ENCODE results near the gene PCDHA3.
"Not testable (repeated sequence)": the region's sequence is repeated elsewhere in the genome, so short reads cannot be mapped to it uniquely, and the experiment has no call there.

The PCDHA3 gene

DNA sequence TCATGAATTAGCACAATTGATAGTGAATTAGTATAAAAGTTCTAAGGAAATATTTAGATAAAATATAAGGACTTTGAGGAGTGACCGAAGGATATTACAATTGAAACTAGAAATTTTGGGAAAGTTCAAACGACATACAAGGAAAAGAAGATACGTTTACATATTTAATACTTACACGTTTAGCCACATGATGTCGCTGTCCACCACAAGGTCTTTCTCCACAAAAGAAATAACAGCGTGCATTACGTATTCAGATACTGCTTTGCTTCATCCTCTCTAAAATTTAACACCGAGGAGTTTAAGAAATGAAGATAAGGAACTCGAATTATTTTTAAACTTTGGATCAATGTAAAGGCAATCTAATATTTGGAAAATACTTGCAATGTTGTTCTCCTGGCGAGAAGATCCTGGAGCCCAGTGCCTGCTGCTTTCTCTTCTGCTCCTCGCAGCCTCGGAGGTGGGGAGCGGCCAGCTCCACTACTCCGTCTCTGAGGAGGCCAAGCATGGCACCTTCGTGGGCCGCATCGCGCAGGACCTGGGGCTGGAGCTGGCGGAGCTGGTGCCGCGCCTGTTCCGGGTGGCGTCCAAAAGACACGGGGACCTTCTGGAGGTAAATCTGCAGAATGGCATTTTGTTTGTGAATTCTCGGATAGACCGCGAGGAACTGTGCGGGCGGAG lies at the start of gene PCDHA3:
Gene PCDHA3, plus strand, starts transcription at position 242 of the 678 bp plus-strand sequence.
- no peak for DNase-seq (ENCODE audit: low read depth in 2 of 2)

DNA sequence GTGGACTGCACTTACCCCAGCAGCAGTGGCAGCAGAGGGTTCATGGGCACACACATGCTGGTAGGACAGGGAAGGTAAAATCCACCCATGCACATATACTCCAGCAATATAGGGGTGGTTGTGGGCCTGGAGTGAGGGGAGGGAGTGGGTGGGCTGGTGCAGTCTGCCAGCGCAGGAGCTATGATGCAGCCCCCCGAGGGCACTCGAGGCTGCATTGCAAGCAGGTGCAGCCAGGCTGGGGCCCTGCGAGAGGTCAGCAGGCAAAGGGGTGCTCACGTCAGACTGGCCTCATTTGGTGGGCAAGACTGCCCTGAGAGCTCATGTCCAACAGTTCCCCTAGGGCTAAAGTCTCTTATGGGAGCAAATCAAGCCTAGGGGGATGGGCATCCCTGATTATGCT lies 47.3 kb upstream of the PCDHA3 start:
- no peak for DNase-seq (ENCODE audit: low read depth in 2 of 2)

DNA sequence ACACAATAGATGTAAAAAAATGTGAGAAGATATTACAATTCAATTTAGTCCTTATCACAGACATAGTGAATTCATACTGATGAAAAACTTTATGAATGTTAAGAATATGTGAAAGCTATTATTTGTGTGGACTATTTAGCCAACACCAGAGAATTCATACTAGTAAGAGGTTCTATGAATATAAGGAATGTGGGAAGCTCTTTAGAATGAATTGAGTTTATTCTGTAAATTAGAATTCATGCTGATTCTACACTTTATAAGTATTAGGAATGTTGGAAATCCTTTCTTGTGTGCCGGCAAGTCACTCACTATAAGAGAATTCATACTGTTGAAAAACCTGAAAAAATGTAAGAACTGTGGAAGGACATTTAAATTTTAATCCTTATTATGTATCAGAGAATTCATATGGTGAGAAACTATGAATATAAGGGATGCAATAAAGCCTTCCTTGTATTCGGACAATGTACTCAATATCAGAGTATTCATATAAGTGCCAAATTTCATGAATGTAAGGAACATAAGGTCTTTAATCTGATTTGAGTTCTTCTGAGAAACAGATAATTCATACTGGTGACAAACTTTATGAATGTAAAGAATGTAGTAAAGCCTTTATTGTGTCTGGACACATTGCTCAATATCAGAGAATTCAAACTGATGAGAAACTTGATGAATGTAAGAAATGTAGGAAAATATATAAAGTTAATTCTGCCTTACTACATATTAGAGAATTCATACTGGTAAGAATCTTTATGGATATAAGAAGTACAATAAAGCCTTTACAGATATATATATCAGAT lies 36.5 kb upstream of the PCDHA3 start:
- no peak for DNase-seq (ENCODE audit: low read depth in 2 of 2)

DNA sequence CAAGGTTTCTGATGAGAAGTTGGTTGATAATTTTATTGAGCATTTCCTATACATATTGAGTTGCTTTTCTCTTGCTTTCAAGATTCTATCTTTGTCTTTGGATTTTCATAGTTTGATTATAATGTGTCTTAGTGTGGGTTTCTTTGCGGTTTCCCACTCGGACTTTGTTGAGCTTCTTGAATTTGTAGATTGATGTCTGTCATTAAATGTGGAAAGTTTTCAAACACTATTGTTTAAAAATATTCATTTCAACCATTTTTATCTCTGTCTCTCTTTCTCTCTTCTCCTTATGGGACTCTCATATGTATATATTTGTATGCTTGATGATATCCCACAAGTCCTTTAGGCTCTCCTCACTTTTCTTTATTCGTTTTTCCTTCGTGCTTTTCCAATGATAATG lies 33.4 kb upstream of the PCDHA3 start:
- DNase-seq (ENCODE audit: low read depth in 2 of 2), result no peak

DNA sequence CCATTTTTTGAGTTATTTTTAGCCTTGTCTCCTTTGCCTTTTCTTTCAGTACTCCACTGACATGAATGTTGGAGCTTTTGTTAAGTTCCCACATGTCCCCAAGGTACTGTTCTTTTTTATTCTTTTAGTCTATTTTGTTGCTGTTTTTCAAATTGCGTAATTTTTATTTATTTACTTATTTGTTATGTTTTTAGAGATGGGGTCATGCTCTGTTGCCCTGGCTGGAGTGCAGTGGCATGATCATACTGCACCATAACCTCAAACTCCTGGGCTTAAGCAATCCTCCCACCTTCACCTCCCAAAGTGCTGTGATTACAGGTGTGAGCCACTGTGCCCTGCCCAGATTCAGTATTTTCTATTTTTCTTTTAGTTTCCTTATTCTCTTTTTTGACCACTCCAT lies 20.3 kb upstream of the PCDHA3 start:
- DNase-seq (ENCODE audit: low read depth in 2 of 2), result no peak

DNA sequence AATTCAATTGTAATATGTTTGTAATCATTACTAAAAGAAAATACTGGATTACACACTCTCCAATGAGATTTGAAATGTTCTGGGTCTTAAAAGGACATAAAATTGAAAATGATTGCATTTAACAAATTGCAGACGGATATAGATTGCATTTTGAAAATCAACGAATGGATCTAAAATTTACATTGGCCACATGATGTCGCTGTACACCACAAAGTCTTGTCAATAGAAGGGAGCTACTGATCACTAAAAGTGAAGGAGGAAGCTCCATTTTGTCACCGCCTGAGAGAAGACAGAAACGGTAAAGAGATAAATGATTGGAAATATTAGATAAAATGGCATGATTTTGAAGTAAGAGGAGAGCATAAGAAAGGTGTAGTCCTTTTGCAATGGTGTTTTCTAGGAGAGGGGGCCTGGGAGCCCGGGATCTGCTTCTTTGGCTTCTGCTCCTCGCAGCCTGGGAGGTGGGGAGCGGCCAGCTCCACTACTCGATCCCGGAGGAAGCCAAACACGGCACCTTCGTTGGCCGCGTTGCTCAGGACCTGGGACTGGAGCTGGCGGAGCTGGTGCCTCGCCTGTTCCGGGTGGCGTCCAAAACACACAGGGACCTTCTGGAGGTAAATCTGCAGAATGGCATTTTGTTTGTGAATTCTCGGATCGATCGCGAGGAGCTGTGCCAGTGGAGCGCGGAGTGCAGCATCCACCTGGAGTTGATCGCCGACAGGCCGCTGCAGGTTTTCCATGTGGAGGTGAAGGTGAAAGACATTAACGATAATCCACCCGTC lies 14.8 kb upstream of the PCDHA3 start, which contains the start of gene PCDHA1:
Gene PCDHA1, plus strand, starts transcription at position 236 of the 782 bp plus-strand sequence.
- DNase-seq (ENCODE audit: low read depth in 2 of 2), result no peak

DNA sequence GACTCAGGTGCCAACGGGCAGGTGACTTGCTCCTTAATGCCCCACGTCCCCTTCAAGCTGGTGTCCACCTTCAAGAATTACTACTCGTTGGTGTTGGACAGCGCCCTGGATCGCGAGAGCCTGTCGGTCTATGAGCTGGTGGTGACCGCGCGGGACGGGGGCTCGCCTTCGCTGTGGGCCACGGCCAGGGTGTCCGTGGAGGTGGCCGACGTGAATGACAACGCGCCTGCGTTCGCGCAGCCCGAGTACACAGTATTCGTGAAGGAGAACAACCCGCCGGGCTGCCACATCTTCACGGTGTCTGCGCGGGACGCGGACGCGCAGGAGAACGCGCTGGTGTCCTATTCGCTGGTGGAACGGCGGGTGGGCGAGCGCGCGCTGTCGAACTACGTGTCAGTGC lies 13.4 kb upstream of the PCDHA3 start:
- not testable (repeated sequence) for DNase-seq (ENCODE audit: low read depth in 2 of 2)

DNA sequence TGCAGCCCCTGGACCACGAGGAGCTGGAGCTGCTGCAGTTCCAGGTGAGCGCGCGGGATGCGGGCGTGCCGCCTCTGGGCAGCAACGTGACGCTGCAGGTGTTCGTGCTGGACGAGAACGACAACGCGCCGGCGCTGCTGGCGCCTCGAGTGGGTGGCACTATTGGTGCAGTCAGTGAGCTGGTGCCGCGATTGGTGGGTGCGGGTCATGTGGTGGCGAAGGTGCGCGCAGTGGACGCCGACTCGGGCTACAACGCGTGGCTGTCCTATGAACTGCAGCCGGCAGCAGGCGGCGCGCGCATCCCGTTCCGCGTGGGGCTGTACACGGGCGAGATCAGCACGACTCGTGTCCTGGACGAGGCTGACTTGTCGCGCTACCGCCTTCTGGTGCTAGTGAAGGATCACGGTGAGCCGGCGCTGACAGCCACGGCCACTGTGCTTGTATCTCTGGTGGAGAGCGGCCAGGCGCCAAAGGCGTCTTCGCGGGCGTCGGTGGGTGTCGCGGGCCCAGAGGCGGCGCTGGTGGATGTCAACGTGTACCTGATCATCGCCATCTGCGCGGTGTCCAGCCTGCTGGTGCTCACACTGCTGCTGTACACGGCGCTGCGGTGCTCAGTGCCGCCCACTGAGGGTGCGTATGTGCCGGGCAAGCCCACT lies 12.9 kb upstream of the PCDHA3 start:
- DNase-seq (ENCODE audit: low read depth in 2 of 2), result not testable (repeated sequence)

DNA sequence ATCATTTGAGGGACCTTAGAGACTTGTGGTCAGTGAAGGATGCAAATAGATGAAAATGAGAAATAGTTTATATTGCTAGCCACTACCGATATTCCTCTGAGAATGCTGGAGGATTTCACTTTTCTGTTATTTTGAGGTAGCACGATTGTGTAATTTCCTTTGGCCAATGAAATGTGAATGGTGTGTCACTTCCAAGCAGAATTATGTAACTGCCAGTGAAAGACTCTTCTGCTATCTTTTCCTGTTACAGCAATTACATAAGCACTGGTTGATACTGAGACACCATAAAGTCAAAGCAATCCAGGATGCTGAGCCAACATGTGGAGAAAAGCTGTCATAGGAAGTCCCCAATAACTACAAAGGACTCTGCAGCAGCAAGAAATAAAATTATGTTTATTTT lies 9.8 kb upstream of the PCDHA3 start:
- no peak for DNase-seq (ENCODE audit: low read depth in 2 of 2)

DNA sequence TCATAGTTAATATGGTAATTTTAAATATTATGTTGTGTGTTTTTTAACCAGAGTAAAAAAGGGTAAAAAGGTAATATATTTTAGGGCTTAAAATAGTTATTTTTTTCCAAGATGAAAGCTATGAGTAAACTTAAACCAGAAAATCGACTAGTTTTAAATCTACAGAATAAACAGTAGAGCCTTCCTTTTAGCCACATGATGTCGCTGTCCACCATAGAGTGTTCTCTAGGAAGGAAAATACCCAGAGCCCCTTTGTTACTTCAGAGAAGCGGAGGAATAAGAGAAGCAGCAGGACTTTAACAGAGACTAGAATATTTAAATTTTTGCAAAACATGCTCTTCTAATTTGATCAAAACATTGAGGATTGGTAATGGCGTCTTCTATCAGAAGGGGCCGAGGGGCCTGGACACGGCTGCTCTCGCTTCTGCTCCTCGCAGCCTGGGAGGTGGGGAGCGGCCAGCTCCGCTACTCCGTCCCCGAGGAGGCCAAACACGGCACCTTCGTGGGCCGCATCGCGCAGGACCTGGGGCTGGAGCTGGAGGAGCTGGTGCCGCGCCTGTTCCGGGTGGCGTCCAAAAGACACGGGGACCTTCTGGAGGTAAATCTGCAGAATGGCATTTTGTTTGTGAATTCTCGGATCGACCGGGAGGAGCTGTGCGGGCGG lies 6.1 kb upstream of the PCDHA3 start, which contains the start of gene PCDHA2:
Gene PCDHA2, plus strand, starts transcription at position 258 of the 664 bp plus-strand sequence.
- no peak for DNase-seq (ENCODE audit: low read depth in 2 of 2)

DNA sequence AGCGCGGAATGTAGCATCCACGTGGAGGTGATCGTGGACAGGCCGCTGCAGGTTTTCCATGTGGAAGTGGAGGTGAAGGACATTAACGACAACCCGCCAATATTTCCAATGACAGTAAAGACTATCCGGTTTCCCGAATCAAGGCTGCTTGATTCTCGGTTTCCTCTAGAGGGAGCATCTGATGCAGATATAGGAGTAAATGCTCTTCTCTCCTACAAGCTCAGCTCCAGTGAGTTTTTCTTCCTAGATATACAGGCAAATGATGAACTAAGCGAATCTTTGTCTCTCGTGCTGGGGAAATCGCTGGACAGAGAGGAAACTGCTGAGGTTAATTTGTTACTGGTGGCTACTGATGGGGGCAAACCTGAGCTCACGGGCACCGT lies 5.6 kb upstream of the PCDHA3 start:
- no peak for DNase-seq (ENCODE audit: low read depth in 2 of 2)

DNA sequence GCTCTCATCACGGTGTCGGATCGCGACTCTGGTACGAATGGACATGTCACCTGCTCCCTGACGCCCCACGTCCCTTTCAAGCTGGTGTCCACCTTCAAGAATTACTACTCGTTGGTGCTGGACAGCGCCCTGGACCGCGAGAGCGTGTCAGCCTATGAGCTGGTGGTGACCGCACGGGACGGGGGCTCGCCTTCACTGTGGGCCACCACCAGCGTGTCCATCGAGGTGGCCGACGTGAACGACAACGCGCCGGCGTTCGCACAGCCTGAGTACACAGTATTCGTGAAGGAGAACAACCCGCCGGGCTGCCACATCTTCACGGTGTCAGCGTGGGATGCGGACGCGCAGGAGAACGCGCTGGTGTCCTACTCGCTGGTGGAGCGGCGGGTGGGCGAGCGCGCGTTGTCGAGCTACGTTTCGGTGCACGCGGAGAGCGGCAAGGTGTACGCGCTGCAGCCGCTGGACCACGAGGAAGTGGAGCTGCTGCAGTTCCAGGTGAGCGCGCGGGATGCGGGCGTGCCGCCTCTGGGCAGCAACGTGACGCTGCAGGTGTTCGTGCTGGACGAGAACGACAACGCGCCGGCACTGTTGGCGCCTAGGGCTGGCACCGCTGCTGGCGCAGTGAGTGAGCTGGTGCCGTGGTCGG lies 4.7 kb upstream of the PCDHA3 start:
- not testable (repeated sequence) for DNase-seq (ENCODE audit: low read depth in 2 of 2)

DNA sequence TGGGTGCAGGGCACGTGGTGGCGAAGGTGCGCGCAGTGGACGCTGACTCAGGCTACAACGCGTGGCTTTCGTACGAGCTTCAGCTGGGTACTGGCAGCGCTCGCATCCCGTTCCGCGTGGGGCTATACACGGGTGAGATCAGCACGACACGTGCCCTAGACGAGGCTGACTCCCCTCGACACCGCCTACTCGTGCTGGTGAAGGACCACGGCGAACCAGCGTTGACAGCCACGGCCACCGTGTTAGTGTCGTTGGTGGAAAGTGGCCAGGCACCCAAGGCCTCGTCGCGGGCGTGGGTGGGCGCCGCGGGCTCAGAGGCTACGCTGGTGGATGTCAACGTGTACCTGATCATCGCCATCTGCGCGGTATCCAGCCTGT lies 4.2 kb upstream of the PCDHA3 start:
- DNase-seq (ENCODE audit: low read depth in 2 of 2), result no peak

DNA sequence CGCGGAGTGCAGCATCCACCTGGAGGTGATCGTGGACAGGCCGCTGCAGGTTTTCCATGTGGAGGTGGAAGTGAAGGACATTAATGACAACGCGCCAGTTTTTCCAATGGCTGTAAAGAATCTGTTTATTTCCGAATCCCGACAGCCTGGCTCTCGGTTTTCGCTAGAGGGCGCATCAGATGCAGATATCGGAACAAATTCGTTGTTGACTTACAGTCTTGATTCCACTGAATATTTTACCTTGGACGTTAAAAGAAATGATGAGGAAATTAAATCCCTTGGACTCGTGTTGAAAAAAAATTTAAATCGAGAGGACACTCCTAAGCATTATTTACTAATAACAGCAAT lies 611 bp downstream of the PCDHA3 start:
- no peak for DNase-seq (ENCODE audit: low read depth in 2 of 2)

DNA sequence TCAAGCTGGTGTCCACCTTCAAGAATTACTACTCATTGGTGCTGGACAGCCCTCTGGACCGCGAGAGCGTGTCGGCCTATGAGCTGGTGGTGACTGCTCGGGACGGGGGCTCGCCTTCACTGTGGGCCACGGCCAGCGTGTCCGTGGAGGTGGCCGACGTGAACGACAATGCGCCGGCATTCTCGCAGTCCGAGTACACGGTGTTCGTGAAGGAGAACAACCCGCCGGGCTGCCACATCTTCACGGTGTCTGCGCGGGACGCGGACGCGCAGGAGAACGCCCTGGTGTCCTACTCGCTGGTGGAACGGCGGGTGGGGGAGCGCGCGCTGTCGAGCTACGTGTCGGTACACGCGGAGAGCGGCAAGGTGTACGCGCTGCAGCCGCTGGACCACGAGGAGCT lies 1.5 kb downstream of the PCDHA3 start:
- DNase-seq (ENCODE audit: low read depth in 2 of 2), result not testable (repeated sequence)

DNA sequence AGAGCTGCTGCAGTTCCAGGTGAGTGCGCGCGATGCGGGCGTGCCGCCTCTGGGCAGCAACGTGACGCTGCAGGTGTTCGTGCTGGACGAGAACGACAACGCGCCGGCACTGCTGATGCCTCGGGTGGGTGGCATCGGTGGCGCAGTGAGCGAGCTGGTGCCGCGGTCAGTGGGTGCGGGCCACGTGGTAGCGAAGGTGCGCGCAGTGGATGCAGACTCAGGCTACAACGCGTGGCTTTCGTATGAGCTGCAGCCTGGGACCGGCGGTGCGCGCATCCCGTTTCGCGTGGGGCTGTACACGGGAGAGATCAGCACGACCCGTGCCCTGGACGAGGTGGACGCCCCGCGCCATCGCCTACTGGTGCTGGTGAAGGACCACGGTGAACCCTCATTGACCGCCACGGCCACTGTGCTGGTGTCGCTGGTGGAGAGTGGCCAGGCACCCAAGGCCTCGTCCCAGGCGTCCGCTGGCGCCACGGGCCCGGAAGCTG lies 2.0 kb downstream of the PCDHA3 start:
- no peak for DNase-seq (ENCODE audit: low read depth in 2 of 2)

DNA sequence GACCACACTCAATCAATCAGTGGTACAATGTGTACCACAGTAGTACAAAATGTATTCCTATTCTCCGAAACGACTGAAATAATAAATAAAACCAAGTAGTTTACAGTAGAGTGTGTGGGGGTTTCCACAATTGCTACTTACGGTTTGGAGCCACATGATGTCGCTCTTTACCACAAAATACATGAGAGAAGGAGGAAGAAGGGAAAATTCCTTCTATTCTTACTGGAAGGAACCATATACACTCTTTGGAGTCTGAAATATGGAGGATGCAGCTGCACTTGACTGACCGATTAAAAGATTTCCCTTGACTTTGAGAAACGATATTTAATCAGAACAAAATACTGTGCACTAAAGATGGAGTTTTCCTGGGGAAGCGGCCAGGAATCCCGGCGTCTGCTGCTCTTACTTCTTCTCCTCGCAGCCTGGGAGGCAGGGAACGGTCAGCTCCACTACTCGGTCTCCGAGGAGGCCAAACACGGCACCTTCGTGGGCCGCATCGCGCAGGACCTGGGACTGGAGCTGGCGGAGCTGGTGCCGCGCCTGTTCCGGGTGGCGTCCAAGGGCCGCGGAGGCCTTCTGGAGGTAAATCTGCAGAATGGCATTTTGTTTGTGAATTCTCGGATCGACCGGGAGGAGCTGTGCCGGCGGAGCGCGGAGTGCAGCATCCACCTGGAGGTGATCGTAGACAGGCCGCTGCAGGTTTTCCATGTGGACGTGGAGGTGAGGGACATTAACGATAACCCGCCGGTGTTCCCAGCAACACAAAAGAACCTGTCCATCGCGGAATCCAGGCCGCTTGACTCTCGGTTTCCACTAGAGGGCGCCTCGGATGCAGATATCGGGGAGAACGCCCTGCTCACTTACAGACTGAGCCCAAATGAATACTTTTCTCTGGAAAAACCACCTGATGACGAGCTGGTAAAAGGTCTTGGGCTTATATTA lies 6.2 kb downstream of the PCDHA3 start, which contains the start of gene PCDHA4:
Gene PCDHA4, plus strand, starts transcription at position 235 of the 942 bp plus-strand sequence.
- DNase-seq (ENCODE audit: low read depth in 2 of 2), result no peak

DNA sequence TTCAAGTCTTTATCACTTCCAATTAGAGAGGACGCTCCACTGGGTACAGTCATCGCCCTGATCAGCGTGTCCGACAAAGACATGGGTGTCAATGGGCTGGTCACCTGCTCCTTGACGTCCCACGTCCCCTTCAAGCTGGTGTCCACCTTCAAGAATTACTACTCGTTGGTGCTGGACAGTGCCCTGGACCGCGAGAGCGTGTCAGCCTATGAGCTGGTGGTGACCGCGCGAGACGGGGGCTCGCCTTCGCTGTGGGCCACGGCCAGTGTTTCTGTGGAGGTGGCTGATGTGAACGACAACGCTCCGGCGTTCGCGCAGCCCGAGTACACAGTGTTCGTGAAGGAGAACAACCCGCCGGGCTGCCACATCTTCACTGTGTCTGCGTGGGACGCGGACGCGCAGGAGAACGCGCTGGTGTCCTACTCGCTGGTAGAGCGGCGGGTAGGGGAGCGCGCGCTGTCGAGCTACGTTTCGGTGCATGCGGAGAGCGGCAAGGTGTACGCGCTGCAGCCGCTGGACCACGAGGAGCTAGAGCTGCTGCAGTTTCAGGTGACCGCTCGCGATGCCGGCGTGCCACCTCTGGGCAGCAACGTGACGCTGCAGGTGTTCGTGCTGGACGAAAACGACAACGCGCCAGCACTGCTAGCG lies 7.5 kb downstream of the PCDHA3 start:
- not testable (repeated sequence) for DNase-seq (ENCODE audit: low read depth in 2 of 2)

DNA sequence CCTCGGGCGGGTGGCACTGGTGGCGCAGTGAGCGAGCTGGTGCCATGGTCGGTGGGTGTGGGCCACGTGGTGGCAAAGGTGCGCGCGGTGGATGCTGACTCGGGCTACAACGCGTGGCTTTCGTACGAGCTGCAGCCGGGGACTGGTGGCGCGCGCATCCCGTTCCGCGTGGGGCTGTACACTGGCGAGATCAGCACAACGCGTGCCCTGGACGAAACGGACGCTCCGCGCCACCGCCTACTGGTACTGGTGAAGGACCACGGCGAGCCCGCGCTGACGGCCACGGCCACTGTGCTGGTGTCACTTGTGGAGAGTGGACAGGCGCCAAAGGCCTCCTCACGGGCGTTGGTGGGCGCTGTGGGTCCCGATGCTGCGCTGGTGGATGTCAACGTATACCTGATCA lies 8.0 kb downstream of the PCDHA3 start:
- DNase-seq (ENCODE audit: low read depth in 2 of 2), result no peak

Measured in activated CD4-positive, alpha-beta T cell treated with anti-CD3 and anti-CD28 coated beads for 24 hours (primary cell).